HepG2 (cell line): Measurements from ENCODE around the gene SAMD14. TPM values are rescaled to one million over a fixed set of nuclear protein-coding genes. Genes with fewer than 3 reads are reported as not detected.

Experiments used
- ATAC-seq: fragments of 200-7000 bp; cut with Tn5 transposase; 3 replicates; pipeline ENCODE4 v1.9.1; 2020; ENCODE audit warnings: mild to moderate bottlenecking, moderate library complexity
- BruUV-seq: library from RNA; stranded (reverse); fragments of 400-500 nt; replicated peaks from 2 replicates; lab custom pipeline; 2021; lab: Mats Ljungman, UMichigan
- CTCF ChIA-PET: fragments of 300-600 bp; formaldehyde crosslinking; extraction: SDS; loops from one replicate; lab custom pipeline; 2021; ENCODE audit warnings: low total read pairs, inconsistent platforms, low intra/inter-chr PET ratio; lab: Yijun Ruan, JAX
- POLR2A ChIA-PET: fragments of 350-600 bp; sonication (Branson Sonifier 250); formaldehyde crosslinking; loops from one replicate; lab custom pipeline; 2020; ENCODE audit warnings: antibody characterized with exemption, inconsistent platforms; lab: Yijun Ruan, JAX
- DNase-seq: peaks from one replicate; pipeline ENCODE4 v3.0.0-alpha.2; 2015; ENCODE audit warnings: low spot score
- FAIRE-seq: peaks from 3 replicates; lab custom pipeline; 2011; peaks lifted over from hg19 to GRCh38; lab: Jason Lieb, UNC
- H2AFZ ChIP-seq: one replicate; pipeline ENCODE4 v1.6.1; 2011; ENCODE audit warnings: low read length, inconsistent platforms
- H3K27ac ChIP-seq: fragments of 300-600 bp; 3 replicates; pipeline ENCODE4 v1.8.0; 2011; ENCODE audit warnings: mixed run types, mild to moderate bottlenecking, mixed read lengths, low read length, inconsistent platforms; ENCODE audit not compliant: insufficient read depth; ENCODE audit errors: extremely low read length
- H3K27me3 ChIP-seq, 2 experiments: fragments of 200-600 bp in 1 of 2; 2 replicates in 1 of 2; 3 replicates in 1 of 2; pipeline versions ENCODE4 v1.6.0 to v1.8.0; 2011; ENCODE audit warnings: low read length in 2 of 2, mild to moderate bottlenecking in 2 of 2, moderate library complexity in 2 of 2, inconsistent platforms in 1 of 2; ENCODE audit not compliant: insufficient read depth in 2 of 2, control insufficient read depth in 1 of 2
- H3K36me3 ChIP-seq, 2 experiments: fragments of 200-600 bp in 1 of 2; replicated peaks in 1 of 2; 2 replicates in 1 of 2; 3 replicates in 1 of 2; pipeline versions ENCODE4 v1.5.1 to v1.8.0; 2011; ENCODE audit warnings: low read length in 2 of 2, inconsistent platforms in 1 of 2; ENCODE audit not compliant: insufficient read depth in 2 of 2, control insufficient read depth in 1 of 2
- H3K4me1 ChIP-seq: 2 replicates; pipeline ENCODE4 v1.5.1; 2012; ENCODE audit warnings: low read length, inconsistent platforms; ENCODE audit not compliant: insufficient read depth
- H3K4me2 ChIP-seq: 2 replicates; pipeline ENCODE4 v1.6.0; 2011; ENCODE audit warnings: low read depth, low read length, inconsistent platforms
- H3K4me3 ChIP-seq, 3 experiments: fragments of 200-600 bp in 1 of 3; sonication (generic), shearing (Covaris generic) in 1 of 3; replicated peaks in 1 of 3; 2 replicates each; pipeline ENCODE4 v1.5.1; 2011 to 2016; ENCODE audit warnings: low read length in 3 of 3, inconsistent platforms in 2 of 3, low read depth in 2 of 3, mild to moderate bottlenecking in 2 of 3, control low read depth in 1 of 3, mixed read lengths in 1 of 3; ENCODE audit not compliant: insufficient read depth in 1 of 3
- H3K79me2 ChIP-seq: one replicate; pipeline ENCODE4 v1.6.1; 2011; ENCODE audit warnings: low read length, inconsistent platforms; ENCODE audit not compliant: insufficient read depth
- H3K9ac ChIP-seq: 2 replicates; pipeline ENCODE4 v1.6.0; 2011; ENCODE audit warnings: mild to moderate bottlenecking, low read depth, low read length, inconsistent platforms; ENCODE audit not compliant: insufficient read depth
- H3K9me3 ChIP-seq: 2 replicates; pipeline ENCODE4 v1.5.1; 2012; ENCODE audit warnings: mild to moderate bottlenecking, low read length
- H4K20me1 ChIP-seq: 2 replicates; pipeline ENCODE4 v1.6.0; 2011; ENCODE audit warnings: inconsistent platforms, mild to moderate bottlenecking, low read length, moderate library complexity; ENCODE audit not compliant: insufficient read depth
- CBX1 ChIP-seq: IDR thresholded peaks from one replicate; pipeline ENCODE4 v1.6.1; 2016; ENCODE audit warnings: antibody characterized with exemption, low read depth
- ELF4 ChIP-seq: sonication (generic); formaldehyde crosslinking; IDR thresholded peaks from 2 replicates; pipeline ENCODE4 v1.5.0; 2020; ENCODE audit warnings: missing genetic modification reagents, mild to moderate bottlenecking, moderate library complexity, borderline replicate concordance
- GATAD1 ChIP-seq: IDR thresholded peaks from 2 replicates; pipeline ENCODE4 v1.6.1; 2016; ENCODE audit warnings: missing genetic modification reagents, missing compliant biosample characterization
- HNRNPUL1 ChIP-seq: fragments of 200-400 bp; formaldehyde crosslinking; IDR thresholded peaks from 2 replicates; pipeline ENCODE4 v1.6.1; 2017; ENCODE audit warnings: low read depth, mild to moderate bottlenecking, low read length, moderate library complexity
- KLF11 ChIP-seq: IDR thresholded peaks from 2 replicates; pipeline ENCODE4 v1.6.1; 2016; ENCODE audit warnings: missing compliant biosample characterization
- MYNN ChIP-seq: sonication (generic); formaldehyde crosslinking; IDR thresholded peaks from 2 replicates; pipeline ENCODE4 v1.4.0; 2020; ENCODE audit warnings: mild to moderate bottlenecking, low read depth, missing genetic modification reagents
- NCOR1 ChIP-seq: fragments of 200-600 bp; sonication (generic); IDR thresholded peaks from 2 replicates; pipeline ENCODE4 v1.7.0; 2017; ENCODE audit warnings: antibody characterized with exemption, low read length, borderline replicate concordance
- NRL ChIP-seq: sonication (generic); formaldehyde crosslinking; IDR thresholded peaks from 2 replicates; pipeline ENCODE4 v1.5.0; 2020; ENCODE audit warnings: missing genetic modification reagents, mild to moderate bottlenecking, moderate library complexity, borderline replicate concordance
- PCBP1 ChIP-seq: fragments of 200-400 bp; formaldehyde crosslinking; IDR thresholded peaks from 2 replicates; pipeline ENCODE4 v1.6.1; 2017; ENCODE audit warnings: mild to moderate bottlenecking, low read depth, low read length, borderline replicate concordance
- SKIL ChIP-seq: sonication (generic); formaldehyde crosslinking; IDR thresholded peaks from 2 replicates; pipeline ENCODE4 v1.8.0; 2022; ENCODE audit warnings: missing genetic modification reagents, mild to moderate bottlenecking, moderate library complexity, borderline replicate concordance
- SMAD3 ChIP-seq: sonication (generic); formaldehyde crosslinking; IDR thresholded peaks from 2 replicates; pipeline ENCODE4 v1.4.0; 2020; ENCODE audit warnings: missing genetic modification reagents
- SMC3 ChIP-seq: IDR thresholded peaks from 2 replicates; pipeline ENCODE4 v1.6.1; 2011; ENCODE audit warnings: low read length, improper control_type of control experiment
- SOX5 ChIP-seq: IDR thresholded peaks from 2 replicates; pipeline ENCODE4 v1.6.1; 2016; ENCODE audit warnings: borderline replicate concordance
- SP4 ChIP-seq: sonication (generic); formaldehyde crosslinking; IDR thresholded peaks from 2 replicates; pipeline ENCODE4 v1.8.1; 2023; ENCODE audit warnings: mild to moderate bottlenecking, missing genetic modification reagents
- ZNF160 ChIP-seq: sonication (generic); formaldehyde crosslinking; IDR thresholded peaks from 2 replicates; pipeline ENCODE4 v1.8.0; 2022; ENCODE audit warnings: mild to moderate bottlenecking, inconsistent platforms, missing genetic modification reagents
- ZNF234 ChIP-seq: sonication (generic); formaldehyde crosslinking; conservative IDR thresholded peaks from 2 replicates; pipeline ENCODE4 v1.5.1; 2020; ENCODE audit warnings: mild to moderate bottlenecking, missing genetic modification reagents
- ZNF34 ChIP-seq: sonication (generic); formaldehyde crosslinking; IDR thresholded peaks from 2 replicates; pipeline ENCODE4 v1.4.0; 2020; ENCODE audit warnings: mild to moderate bottlenecking, missing genetic modification reagents, borderline replicate concordance
- ZNF550 ChIP-seq: sonication (generic); formaldehyde crosslinking; IDR thresholded peaks from 2 replicates; pipeline ENCODE4 v1.4.0; 2020; ENCODE audit warnings: mild to moderate bottlenecking, missing genetic modification reagents, borderline replicate concordance
- ZNF616 ChIP-seq: sonication (generic); formaldehyde crosslinking; IDR thresholded peaks from 2 replicates; pipeline ENCODE4 v1.5.0; 2020; ENCODE audit warnings: low read depth, mild to moderate bottlenecking, missing genetic modification reagents
- WGBS: methylation state at CpG from one replicate; pipeline ENCODE4 v1.1.6; 2017; ENCODE audit warnings: low lambda C conversion rate; 5-methylcytosine and 5-hydroxymethylcytosine counted together
- in situ Hi-C: cut with HindIII; loops from 2 replicates; pipeline ENCODE4 v1.10.0; 2017; ENCODE audit warnings: low pct_unique_long_range_greater_than_20kb; ENCODE audit not compliant: extremely low pct_ligation_motif_present
- intact Hi-C: fragments of 100-400 bp; cut with micrococcal nuclease; formaldehyde crosslinking; loops from one replicate; pipeline ENCODE4 v1.10.0; 2022; ENCODE audit not compliant: unreplicated experiment
- polyA plus RNA-seq, 8 experiments: library from polyadenylated mRNA; depleted of rRNA in 3 of 8; stranded (reverse) in 7 of 8; unstranded in 1 of 8; fragments of >200 nt; fragmentation: Illumina TruSeq in 4 of 8; extraction: Trizol in 4 of 8; gene quantifications; 2 replicates each; pipeline versions ENCODE4 v1.2.1 to v1.2.3, GENCODE V29; 2011 to 2016; ENCODE audit warnings: low read depth in 4 of 8, missing spikeins in 1 of 8, mixed read lengths in 1 of 8; ENCODE audit not compliant: insufficient read depth in 1 of 8
- total RNA-seq, 5 experiments: library from RNA; depleted of rRNA; stranded (reverse); fragments of >200 nt; fragmentation: Illumina TruSeq; extraction: Trizol; gene quantifications; 2 replicates each; pipeline ENCODE4 v1.2.3, GENCODE V29; 2016; ENCODE audit warnings: low read depth in 1 of 5

SAMD14 gene
- total and polyA plus RNA-seq, 2 of the 13 experiments (the other 11 are each of a cell fraction or from before 2014, with no cell fraction given): 0.07 to 0.22 TPM

- WGBS: 64% methylated on average over 14 of the region's 16 CpGs
- peaks cover 3% of the 10 kb centered on the region; the same call in 1 of the 2 replicates for H4K20me1 ChIP-seq
- peaks cover 0 to 26% of the 10 kb centered on the region in 2 experiments; a peak in 2 of 5 replicates for H3K27me3 ChIP-seq
- H3K4me2 ChIP-seq: no peak overlapping the region
- in situ Hi-C loops: no loop called here
- no peak for DNase-seq
- BruUV-seq: no TSS peak
- no peaks in the 10 kb centered on the region for H3K9me3 ChIP-seq
- no peaks in the 10 kb centered on the region for H3K4me1 ChIP-seq
- no peak overlapping the region for H3K27ac ChIP-seq
- H3K9ac ChIP-seq: no peak overlapping the region
- H3K79me2 ChIP-seq: no peaks in the 10 kb centered on the region
- no peak overlapping the region for H3K4me3 ChIP-seq
- intact Hi-C loops: no loop called here
- TF ChIP-seq NCOR1 (no peak), PCBP1 (no peak), SKIL (no peak), NRL (CRISPR knock-in tag) (no peak), SP4 (CRISPR knock-in tag) (no peak), ZNF234 (no peak), ZNF34 (CRISPR knock-in tag) (no peak), CBX1 (no peak), ZNF550 (CRISPR knock-in tag) (no peak), MYNN (CRISPR knock-in tag) (no peak), GATAD1 (no peak), SOX5 (CRISPR knock-in tag) (no peak), ZNF616 (CRISPR knock-in tag) (no peak), SMAD3 (no peak), ZNF160 (CRISPR knock-in tag) (no peak), SMC3 (no peak), KLF11 (CRISPR knock-in tag) (no peak), ELF4 (CRISPR knock-in tag) (no peak), HNRNPUL1 (no peak)
- POLR2A ChIA-PET: no interaction called here
- no peak for ATAC-seq
- CTCF ChIA-PET: no interaction called here
- no peaks in the 10 kb centered on the region for H3K36me3 ChIP-seq
- FAIRE-seq: no peak
- H2AFZ ChIP-seq: no peak overlapping the region
Observed at GRCh38 chr17:50076221-50076590, 53.8 kb downstream of the SAMD14 start.
